ENCODE results near the gene KCNJ15. TPM values are rescaled to one million over a fixed set of nuclear protein-coding genes. Genes with fewer than 3 reads are reported as not detected.

KCNJ15 gene
- polyA plus RNA-seq, 1 donor from 2014 or later = not detected

DNA sequence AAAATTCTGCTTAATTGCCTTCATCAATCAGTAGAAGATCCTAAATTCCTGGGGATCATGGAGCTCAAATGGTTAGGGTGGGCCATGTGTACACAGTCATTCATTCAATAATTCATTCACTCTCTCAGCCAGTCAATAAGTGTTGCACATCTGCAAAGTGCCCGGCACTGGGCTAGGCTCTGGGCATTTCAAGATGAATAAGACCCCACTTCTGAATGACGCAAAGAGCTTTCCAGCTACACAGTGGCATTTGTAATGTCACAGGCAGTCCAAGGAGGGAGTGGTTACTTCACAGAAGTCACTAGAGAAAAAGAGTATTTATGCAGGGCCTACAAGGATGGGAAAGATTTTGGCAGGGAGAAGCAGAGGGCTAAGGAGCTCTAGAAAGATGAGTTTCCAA lies 93.2 kb downstream of the KCNJ15 start:
- H4K20me1 ChIP-seq (ENCODE audit: insufficient read depth) = no peaks in the 10 kb centered on the region
- no peak overlapping the region for H3K4me2 ChIP-seq (ENCODE audit: low read length)
- no peaks in the 10 kb centered on the region for H3K79me2 ChIP-seq (replicated peaks; ENCODE audit: insufficient read depth, low read length)
- no peak overlapping the region for H3K4me3 ChIP-seq (ENCODE audit: low read length)
- H3F3A ChIP-seq (ENCODE audit: insufficient read depth, low read length, poor library complexity, severe bottlenecking) = no peaks in the 10 kb centered on the region
- no peaks in the 10 kb centered on the region for H3K9me3 ChIP-seq (ENCODE audit: low read length)
- H3K27ac ChIP-seq (ENCODE audit: low read length) = no peak overlapping the region
- no peak overlapping the region for H2AFZ ChIP-seq (ENCODE audit: low read depth, low read length)
- H3K9me2 ChIP-seq (ENCODE audit: insufficient read depth, low read length) = no peaks in the 10 kb centered on the region
- no peaks in the 10 kb centered on the region for H3K36me3 ChIP-seq (ENCODE audit: insufficient read depth, low read length)
- no peak overlapping the region for H3K9ac ChIP-seq (ENCODE audit: low read length)
- H3K27me3 ChIP-seq (ENCODE audit: insufficient read depth, low read depth, low read length) = no peaks in the 10 kb centered on the region
- no peak for TF ChIP-seq MXI1 (conservative IDR thresholded peaks at IDR 0.05; ENCODE audit: poor library complexity, severe bottlenecking)
- TF ChIP-seq SMC3 (conservative IDR thresholded peaks at IDR 0.05; ENCODE audit: poor library complexity) = no peak
- TF ChIP-seq, protein P1, sequence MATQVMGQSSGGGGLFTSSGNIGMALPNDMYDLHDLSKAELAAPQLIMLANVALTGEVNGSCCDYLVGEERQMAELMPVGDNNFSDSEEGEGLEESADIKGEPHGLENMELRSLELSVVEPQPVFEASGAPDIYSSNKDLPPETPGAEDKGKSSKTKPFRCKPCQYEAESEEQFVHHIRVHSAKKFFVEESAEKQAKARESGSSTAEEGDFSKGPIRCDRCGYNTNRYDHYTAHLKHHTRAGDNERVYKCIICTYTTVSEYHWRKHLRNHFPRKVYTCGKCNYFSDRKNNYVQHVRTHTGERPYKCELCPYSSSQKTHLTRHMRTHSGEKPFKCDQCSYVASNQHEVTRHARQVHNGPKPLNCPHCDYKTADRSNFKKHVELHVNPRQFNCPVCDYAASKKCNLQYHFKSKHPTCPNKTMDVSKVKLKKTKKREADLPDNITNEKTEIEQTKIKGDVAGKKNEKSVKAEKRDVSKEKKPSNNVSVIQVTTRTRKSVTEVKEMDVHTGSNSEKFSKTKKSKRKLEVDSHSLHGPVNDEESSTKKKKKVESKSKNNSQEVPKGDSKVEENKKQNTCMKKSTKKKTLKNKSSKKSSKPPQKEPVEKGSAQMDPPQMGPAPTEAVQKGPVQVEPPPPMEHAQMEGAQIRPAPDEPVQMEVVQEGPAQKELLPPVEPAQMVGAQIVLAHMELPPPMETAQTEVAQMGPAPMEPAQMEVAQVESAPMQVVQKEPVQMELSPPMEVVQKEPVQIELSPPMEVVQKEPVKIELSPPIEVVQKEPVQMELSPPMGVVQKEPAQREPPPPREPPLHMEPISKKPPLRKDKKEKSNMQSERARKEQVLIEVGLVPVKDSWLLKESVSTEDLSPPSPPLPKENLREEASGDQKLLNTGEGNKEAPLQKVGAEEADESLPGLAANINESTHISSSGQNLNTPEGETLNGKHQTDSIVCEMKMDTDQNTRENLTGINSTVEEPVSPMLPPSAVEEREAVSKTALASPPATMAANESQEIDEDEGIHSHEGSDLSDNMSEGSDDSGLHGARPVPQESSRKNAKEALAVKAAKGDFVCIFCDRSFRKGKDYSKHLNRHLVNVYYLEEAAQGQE (IDR thresholded peaks at IDR 0.05; ENCODE audit: borderline replicate concordance) = no peak
- TF ChIP-seq TAF1 (IDR thresholded peaks at IDR 0.05; ENCODE audit: low read depth) = no peak
- TF ChIP-seq, protein P2, sequence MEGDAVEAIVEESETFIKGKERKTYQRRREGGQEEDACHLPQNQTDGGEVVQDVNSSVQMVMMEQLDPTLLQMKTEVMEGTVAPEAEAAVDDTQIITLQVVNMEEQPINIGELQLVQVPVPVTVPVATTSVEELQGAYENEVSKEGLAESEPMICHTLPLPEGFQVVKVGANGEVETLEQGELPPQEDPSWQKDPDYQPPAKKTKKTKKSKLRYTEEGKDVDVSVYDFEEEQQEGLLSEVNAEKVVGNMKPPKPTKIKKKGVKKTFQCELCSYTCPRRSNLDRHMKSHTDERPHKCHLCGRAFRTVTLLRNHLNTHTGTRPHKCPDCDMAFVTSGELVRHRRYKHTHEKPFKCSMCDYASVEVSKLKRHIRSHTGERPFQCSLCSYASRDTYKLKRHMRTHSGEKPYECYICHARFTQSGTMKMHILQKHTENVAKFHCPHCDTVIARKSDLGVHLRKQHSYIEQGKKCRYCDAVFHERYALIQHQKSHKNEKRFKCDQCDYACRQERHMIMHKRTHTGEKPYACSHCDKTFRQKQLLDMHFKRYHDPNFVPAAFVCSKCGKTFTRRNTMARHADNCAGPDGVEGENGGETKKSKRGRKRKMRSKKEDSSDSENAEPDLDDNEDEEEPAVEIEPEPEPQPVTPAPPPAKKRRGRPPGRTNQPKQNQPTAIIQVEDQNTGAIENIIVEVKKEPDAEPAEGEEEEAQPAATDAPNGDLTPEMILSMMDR (IDR thresholded peaks at IDR 0.05; ENCODE audit: poor library complexity, severe bottlenecking) = no peak
- TF ChIP-seq EZH2 (IDR thresholded peaks at IDR 0.05; ENCODE audit: borderline replicate concordance, insufficient read depth, low read length, poor library complexity, severe bottlenecking) = no peak
- no peak for TF ChIP-seq EP300 (conservative IDR thresholded peaks at IDR 0.05; ENCODE audit: poor library complexity, severe bottlenecking)
- TF ChIP-seq RAD21 (conservative IDR thresholded peaks at IDR 0.05) = no peak
- no peak for TF ChIP-seq POLR2AphosphoS5 (IDR thresholded peaks at IDR 0.05)

DNA sequence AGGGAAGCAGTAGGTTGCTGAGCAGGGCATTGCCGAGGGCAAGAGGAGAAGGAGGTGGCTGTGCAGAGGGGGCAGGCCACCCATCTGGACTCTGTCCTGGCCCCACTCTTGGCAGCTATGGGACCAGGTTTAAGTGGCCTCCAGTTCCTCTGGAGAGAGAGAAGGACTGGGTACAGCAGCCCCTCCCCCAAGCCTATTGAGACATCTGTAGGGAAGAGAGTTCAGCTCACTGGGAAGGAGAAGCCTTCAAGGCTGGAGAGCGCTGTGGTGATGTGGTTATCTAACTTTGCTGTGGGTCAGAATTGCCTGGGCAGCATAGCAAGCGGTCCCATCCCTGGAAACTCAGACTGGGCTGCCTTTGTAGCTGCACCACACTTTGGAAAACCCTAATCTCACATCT lies 93.9 kb downstream of the KCNJ15 start:
- Histone ChIP-seq H3K36me3 (ENCODE audit: insufficient read depth, low read length) (no peaks in the 10 kb centered on the region), H3F3A (ENCODE audit: insufficient read depth, low read length, poor library complexity, severe bottlenecking) (no peaks in the 10 kb centered on the region), H3K27ac (ENCODE audit: low read length) (no peak overlapping the region), H3K9ac (ENCODE audit: low read length) (no peak overlapping the region), H3K9me3 (ENCODE audit: low read length) (no peaks in the 10 kb centered on the region), H3K4me2 (ENCODE audit: low read length) (no peak overlapping the region), H3K27me3 (ENCODE audit: insufficient read depth, low read depth, low read length) (no peaks in the 10 kb centered on the region), H2AFZ (ENCODE audit: low read depth, low read length) (no peak overlapping the region), H3K4me3 (ENCODE audit: low read length) (no peak overlapping the region), H3K9me2 (ENCODE audit: insufficient read depth, low read length) (no peaks in the 10 kb centered on the region), H3K79me2 (replicated peaks; ENCODE audit: insufficient read depth, low read length) (no peaks in the 10 kb centered on the region), H4K20me1 (ENCODE audit: insufficient read depth) (no peaks in the 10 kb centered on the region)
- TF ChIP-seq, protein P1 (IDR thresholded peaks at IDR 0.05; ENCODE audit: borderline replicate concordance) = no peak
- TF ChIP-seq RAD21 (conservative IDR thresholded peaks at IDR 0.05) = no peak
- no peak for TF ChIP-seq MXI1 (conservative IDR thresholded peaks at IDR 0.05; ENCODE audit: poor library complexity, severe bottlenecking)
